ENCODE measurements around the gene HAGHL. TPM values are rescaled to one million over a fixed set of nuclear protein-coding genes. Genes with fewer than 3 reads are reported as not detected.

HAGHL gene
- total RNA-seq, 4 donors from 2014 or later = 1.1 to 5.6 (median 2.6) TPM

DNA sequence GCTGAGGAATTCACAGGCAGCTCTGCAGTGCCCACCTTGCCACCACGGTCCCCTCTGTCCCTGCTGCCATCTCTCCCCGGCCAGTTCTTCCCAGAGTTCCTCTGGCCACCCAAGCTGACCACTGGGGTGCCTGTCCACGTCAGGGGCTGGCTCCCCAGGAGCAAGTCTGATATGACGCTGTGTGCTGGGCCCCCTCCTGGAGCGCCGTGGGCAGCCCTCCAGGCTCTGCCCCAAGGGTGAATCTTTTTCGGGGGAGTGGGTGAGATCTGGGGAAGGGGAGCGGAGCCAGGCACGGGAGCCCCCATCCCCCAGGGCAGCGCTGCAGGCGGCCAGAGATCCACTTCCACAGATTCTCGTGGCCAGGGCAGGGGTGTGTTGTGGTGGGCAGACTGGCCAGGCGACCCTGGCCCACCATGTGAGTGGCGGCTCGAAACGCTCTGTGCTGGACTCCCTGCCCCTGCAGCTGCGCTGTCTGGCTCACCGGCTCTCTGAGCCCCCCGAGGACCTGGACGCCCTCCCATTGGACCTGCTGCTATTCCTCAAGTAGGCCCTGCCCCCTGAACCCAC lies 37.4 kb downstream of the HAGHL start:
- TF ChIP-seq, protein P1, sequence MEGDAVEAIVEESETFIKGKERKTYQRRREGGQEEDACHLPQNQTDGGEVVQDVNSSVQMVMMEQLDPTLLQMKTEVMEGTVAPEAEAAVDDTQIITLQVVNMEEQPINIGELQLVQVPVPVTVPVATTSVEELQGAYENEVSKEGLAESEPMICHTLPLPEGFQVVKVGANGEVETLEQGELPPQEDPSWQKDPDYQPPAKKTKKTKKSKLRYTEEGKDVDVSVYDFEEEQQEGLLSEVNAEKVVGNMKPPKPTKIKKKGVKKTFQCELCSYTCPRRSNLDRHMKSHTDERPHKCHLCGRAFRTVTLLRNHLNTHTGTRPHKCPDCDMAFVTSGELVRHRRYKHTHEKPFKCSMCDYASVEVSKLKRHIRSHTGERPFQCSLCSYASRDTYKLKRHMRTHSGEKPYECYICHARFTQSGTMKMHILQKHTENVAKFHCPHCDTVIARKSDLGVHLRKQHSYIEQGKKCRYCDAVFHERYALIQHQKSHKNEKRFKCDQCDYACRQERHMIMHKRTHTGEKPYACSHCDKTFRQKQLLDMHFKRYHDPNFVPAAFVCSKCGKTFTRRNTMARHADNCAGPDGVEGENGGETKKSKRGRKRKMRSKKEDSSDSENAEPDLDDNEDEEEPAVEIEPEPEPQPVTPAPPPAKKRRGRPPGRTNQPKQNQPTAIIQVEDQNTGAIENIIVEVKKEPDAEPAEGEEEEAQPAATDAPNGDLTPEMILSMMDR (IDR thresholded peaks at IDR 0.05; ENCODE audit: low read depth) = no peak

DNA sequence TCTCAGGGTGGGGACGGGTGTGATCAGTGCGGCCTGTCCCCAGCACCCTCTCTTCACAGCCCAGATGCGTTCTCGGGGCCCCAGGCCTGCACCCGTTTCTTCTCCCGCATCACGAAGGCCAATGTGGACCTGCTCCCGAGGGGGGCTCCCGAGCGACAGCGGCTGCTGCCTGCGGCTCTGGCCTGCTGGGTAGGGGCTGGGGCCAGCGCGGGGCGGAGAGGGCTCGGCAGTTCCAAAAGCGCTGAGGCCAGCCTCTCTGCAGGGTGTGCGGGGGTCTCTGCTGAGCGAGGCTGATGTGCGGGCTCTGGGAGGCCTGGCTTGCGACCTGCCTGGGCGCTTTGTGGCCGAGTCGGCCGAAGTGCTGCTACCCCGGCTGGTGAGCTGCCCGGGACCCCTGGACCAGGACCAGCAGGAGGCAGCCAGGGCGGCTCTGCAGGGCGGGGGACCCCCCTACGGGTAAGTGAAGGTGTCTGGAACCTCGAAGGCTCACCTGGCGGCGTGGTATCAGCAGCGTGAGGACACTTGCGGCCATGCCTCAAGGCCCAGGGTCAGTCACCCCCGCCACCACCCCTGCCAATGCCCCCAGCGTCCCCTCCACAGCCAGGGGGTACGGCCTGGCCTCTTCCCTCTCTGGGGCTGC lies 38.1 kb downstream of the HAGHL start:
- TF ChIP-seq, protein P1 (IDR thresholded peaks at IDR 0.05; ENCODE audit: low read depth) = no peak

DNA sequence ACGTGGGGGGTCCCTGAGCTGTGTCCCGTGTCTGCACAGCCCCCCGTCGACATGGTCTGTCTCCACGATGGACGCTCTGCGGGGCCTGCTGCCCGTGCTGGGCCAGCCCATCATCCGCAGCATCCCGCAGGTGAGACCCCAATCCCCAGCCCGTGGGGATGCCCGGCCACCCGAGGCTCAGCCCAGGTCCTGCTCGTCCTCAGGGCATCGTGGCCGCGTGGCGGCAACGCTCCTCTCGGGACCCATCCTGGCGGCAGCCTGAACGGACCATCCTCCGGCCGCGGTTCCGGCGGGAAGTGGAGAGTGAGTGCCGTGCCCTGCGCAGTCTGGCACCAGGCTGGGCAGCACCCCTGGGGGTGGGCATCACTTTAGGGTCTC lies 38.6 kb downstream of the HAGHL start:
- TF ChIP-seq, protein P1 (IDR thresholded peaks at IDR 0.05; ENCODE audit: low read depth) = no peak

DNA sequence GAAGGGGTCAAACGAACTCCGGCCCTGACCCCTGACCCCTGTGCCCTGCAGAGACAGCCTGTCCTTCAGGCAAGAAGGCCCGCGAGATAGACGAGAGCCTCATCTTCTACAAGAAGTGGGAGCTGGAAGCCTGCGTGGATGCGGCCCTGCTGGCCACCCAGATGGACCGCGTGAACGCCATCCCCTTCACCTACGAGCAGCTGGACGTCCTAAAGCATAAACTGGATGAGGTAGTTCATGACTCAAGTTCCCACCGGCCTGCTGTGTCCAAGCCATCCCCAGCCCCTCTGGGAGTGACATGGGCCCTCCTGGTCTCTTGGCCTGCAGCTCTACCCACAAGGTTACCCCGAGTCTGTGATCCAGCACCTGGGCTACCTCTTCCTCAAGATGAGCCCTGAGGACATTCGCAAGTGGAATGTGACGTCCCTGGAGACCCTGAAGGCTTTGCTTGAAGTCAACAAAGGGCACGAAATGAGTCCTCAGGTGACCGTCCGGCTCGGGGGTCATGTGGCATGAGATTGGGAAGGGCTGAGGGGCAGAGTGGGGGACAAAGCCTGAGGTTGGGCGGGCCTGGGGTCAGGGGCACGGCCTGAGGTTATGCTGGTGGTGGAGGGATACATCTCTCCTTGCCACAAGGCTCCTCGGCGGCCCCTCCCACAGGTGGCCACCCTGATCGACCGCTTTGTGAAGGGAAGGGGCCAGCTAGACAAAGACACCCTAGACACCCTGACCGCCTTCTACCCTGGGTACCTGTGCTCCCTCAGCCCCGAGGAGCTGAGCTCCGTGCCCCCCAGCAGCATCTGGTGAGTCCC lies 39.3 kb downstream of the HAGHL start:
- TF ChIP-seq, protein P1 (IDR thresholded peaks at IDR 0.05; ENCODE audit: low read depth) = no peak

DNA sequence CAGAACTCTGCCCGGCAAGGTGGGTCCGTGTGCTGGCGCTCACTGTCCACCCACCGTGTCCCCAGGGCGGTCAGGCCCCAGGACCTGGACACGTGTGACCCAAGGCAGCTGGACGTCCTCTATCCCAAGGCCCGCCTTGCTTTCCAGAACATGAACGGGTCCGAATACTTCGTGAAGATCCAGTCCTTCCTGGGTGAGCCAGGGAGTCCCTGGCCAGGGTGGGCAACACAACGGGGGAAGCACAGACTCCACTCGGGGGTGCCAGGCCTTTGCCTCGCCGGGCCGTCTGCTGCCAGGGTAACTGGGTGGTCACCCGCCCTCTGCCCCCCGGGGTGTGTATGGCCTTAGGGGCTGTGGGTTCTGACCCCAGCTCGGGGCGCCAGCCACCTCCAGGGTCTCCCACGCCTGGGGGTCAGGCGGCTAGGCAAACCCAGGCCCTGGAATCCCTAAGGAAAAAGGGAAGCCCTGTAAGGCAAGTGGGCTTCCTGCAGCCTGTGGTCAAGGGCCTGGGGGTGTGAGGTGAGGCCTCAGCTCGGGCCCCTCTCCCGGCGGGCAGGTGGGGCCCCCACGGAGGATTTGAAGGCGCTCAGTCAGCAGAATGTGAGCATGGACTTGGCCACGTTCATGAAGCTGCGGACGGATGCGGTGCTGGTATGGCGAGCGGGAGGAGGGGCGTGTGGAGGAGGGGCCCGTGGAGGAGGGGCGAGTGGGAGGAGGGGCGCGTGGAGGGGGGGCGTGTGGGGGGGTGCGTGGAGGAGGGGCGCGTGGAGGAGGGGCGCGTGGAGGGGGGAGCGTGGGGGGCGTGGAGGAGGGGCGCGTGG lies 40.1 kb downstream of the HAGHL start:
- TF ChIP-seq, protein P1 (IDR thresholded peaks at IDR 0.05; ENCODE audit: low read depth) = no peak

DNA sequence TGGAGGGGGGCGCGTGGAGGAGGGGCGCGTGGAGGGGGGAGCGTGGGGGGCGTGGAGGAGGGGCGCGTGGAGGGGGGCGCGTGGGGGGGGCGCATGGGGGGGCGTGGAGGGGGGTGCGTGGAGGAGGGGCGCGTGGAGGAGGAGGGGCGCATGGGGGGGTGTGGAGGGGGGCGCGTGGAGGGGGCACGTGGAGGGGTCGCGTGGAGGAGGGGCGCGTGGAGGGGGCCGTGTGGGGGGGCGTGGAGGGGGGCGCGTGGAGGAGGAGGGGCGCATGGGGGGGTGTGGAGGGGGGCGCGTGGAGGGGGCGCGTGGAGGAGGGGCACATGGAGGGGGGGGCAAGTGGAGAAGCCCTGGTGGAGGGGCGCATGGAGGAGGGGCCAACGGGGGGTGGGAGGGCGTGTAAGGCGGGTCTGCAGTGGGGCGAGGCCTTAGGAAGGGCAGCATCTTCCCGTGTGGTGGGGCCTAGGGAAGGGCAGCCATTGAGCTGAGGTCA lies 40.9 kb downstream of the HAGHL start:
- TF ChIP-seq, protein P1 (IDR thresholded peaks at IDR 0.05; ENCODE audit: low read depth) = no peak
